NCI-H82 treated with DMSO at 0.1 percent for 48 hours (cell line): ENCODE results near the gene CARNS1.
A peak's percentile ranks its signal among the peaks of the same experiment; 100 is the strongest.
"Not testable (repeated sequence)": the region's sequence is repeated elsewhere in the genome, so short reads cannot be mapped to it uniquely, and the experiment has no call there.

Experiments used
- DNase-seq: peaks from one replicate; lab custom pipeline; 2025; ENCODE audit not compliant: unreplicated experiment; lab: John Stamatoyannopoulos, UW

Gene CARNS1

DNA sequence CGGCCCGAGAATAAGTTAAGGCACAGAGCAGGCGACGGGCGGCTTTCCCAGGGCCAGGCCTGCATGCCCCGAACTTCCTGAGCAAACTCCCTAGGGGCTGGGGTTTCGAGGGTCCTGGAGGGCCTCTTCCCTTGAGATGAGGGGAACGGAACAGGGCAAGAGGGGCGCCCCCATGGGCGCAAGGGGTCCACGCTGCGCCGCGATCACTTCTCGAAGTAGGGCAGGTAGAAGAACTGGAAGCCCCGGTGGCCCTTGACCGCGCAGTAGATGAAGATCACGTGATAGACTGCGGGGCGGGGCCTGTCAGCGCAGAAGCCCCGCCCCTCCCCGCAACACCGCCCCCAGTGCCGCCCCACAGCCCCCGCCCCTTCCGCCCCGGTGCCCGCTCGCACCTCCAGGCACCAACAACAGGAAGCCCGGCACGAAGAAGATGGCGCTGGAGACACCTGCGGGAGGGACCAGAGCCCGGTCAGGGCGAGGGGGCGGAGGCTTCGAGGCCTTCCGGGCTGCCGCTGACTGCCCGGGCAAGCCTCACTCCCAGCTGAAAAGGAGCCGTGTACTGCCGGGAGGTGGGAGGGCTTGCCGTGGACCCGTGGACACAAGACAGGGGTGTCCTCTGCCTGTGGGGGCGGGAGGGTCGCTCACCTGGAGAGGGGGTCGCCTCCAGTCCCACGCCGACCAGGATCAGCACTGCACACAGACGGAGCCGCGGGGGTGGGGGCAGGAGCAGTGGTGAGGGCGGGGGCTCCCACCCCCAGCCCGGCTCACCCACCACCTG lies 49.1 kb downstream of the CARNS1 start:
- no peak for DNase-seq

DNA sequence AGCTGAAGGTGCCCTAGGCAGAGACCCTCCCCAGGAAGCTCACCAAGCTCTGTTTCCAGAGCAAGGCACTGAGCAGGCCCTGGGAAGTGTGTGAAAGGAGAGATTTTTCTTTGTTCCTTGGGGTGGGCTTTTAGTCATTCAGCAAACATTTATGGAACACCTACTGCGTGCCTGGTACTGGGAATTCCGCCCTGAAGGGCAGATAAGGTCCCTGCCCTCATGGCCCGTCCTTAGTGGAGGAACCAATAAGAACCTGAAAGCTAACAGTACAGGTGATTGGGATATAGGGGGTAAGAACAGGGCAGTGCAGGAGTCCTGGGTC lies 49.7 kb downstream of the CARNS1 start:
- DNase-seq: no peak

DNA sequence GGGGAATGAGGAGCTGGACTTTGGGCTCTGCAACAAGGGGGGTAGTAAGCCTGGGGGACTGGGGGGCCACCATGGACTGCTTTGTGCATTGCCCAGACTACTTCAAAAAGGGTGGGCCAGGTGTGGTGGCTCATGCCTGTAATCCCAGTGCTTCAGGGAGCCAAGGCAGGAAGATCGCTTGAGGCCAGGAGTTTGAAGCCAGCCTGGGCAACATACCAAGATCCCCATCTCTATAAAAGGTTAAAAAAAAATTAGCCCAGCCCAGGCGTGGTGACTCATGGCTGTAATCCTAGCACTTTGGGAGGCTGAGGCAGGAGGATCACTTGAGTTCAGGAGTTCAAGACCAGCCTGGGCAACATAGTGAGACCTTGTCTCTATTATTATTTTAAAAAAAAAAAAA lies 50.1 kb downstream of the CARNS1 start:
- DNase-seq: not testable (repeated sequence)

DNA sequence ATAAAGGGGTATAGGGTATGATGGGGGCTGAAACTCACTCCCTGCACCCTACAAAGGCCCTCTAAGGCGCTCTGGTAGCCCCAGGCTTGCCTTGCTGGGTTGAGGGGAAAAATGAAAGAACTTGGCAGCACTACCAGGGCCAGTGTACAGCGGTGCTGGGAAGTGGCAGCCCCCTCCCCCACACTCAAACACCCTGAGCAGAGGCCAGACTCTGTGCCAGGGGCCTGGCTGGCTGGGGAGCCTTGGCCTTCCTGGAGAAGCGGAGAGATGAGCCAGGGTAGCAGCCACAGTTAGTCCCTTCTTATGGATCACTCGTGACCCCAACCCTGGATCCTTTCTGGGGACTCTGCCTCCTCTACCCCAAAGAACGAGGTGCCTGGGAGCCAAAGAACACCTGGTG lies 50.9 kb downstream of the CARNS1 start:
- DNase-seq: no peak

DNA sequence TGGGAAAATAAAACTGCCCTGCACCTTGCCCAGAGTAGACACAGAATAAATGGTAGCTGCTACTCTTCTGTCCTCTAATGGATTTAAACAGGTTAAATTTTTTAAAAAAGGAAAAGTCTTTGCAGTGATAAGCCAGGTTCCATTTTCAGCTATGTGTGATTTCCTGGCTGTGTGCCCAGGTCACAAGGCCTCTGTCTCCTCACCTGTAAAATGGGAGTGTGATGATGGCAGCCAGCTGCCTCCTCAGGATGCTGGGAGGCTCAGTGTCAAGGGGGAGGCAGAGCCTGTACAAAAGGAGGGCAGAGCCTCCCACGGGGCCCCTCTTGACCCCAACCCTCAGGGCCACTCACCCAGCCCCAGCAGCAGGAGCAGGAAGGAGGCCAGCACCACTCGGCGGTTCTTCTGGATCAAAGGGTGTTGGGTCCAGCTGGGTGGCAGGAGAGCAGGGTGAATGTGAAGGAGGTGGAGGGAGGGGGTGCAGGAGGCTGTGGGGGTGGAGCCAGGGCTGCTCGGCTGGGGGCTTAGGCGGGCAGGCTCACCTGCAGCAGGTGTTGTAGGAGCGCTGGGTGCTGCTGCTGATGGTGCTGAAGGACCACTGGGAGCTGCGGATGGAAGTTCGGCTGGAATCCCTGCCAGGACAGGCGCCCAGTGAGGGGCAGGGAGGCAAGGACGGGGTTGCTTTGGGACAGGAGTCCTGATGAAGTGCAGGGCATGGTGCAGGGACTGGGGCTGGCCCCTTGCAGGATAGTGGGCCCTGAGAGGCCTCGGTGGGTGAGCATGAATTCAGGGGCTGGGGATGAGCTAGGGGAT lies 51.7 kb downstream of the CARNS1 start:
- DNase-seq: no peak

DNA sequence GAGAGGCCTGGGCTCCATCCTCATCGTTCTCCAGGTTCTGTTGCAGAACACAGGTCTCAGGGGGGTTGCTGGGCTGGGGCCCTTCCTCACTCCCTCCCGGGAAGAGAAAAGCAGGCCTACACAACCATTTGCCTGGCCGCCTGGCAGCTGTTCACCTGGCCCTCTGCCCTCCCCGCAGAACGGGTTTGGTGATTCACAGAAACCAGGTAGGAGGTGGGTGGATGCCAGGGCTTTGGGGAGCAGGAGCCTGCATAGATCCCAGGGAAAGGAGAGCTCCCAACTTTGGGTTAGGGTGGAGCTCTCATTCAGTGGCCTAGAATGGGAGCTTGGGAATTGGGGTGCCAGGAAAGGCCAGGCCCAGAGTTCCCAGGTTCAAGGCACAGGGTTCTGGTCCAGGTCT lies 52.6 kb downstream of the CARNS1 start:
- no peak for DNase-seq

DNA sequence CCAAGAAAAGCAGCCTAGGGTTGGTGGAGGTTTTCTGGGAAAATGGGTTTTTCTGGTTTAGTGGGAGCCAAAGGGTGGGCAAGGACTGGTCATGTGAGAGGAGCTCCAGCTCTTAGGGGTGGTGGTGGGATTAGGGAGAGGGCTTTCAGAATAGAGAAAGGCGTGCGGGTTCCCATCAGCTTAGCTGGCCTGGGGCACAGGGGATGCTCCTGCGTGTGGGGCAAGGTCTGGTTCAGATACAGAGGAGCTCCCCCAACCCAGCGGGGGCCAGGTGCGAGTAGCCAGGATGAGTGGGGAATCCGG lies 52.9 kb downstream of the CARNS1 start:
- no peak for DNase-seq

DNA sequence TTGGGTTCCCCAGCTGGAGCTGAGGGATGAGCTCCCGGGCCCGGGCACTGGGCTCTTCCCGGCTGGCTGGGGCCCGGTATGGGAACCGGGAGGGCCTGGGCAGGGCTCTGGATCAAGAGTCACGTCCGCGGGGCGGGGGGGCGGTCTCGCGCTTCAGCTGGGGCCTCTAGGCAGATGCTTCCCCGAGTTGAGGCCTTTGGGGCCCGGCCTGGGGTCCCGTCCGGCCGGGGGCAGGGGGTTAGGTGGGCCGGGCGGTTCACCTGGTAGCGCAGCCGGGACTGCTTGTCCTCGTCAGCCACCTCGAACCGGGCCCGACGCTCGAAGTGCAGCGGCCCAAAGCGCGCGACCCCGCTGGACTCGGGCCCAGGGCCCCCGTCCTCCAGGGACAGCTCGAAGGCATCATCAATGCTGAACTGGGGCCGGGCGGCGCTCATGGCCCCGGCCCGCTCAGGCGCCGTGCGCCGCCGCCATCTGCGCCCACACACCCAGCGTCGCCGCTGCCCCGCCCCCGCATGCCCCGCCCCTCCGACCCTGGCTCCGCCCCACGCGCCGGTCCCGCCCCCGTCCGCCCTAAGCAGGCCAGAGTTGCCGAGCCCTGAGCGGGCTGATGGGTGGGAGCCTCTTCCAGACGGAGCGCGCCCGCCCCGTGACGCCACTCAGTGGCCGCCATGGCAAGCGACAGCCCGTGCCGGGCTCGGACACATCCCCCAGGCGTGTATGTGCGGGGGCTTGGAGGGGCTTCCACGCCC lies 53.5 kb downstream of the CARNS1 start, which contains the start of gene TMEM134:
TMEM134 (minus strand) TSS at position 493 of the 749 bp plus-strand sequence; CDS start at position 434, 59 bp downstream.
- peak; percentile 31 for DNase-seq

DNA sequence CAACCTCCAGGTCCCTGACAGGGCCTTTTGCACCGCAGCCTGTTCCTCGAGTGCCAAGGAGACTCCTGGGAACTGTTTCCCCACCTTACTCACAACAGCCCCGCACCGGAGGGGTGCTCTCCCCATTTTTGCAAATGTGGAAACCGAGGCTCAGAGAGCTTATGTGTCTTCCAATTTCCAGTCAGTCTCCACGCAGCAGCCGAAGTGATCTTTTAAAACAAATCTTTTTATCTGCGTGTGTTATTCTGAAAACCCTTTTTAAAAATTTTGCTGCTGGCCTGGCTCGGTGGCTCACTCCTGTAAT lies 54.0 kb downstream of the CARNS1 start:
- no peak for DNase-seq

DNA sequence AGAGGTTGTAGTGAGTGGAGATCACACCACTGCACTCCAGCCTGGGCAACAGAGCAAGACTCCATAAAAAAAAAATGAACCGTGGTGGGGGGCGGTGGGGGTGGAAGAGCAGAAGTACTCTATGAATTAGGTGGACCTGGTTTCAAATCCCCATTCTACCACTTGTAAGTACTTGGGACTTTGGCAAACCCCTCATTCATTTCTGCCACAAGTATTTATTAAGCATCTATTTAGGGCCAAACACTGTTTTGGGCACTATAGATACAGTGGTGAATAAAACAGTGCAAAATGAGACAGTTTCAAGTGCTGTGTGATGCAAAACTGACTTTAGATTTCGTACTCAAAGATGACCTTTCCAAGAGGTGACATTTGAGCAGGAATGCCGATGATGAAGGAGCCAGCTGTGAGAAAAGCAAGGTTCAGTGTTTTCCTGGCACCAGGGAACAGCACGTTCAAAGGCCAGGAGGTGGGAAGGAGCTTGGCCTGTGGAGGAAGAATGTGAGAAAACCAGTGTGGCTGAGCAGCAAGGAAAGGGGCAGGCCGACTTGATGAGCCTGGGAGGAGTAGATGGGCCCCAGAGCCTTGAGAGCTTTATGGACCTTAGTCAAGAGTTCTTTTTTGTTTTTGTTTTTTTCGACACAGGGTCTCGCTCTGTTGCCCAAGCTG lies 55.0 kb downstream of the CARNS1 start:
- no peak for DNase-seq

DNA sequence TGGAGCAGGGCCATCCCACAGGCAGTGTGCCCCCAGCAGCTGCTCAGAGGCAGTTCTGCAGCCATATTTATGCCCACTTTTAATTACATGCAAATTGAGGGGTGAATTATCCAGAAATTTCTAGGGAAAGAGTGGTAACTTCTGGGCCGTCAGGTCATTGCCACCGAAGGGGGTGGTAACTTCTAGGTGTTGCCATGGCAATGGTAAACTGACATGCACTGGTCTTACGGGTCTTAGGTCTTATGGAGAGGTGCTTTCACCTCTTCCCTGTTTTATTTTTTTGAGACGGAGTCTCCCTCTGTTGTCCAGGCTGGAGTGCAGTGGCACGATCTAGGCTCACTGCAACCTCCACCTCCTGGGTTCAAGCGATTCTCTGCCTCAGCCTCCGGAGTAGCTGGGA lies 57.4 kb downstream of the CARNS1 start:
- no peak for DNase-seq
